ENCODE measurements around the gene CALN1. TPM values are rescaled to one million over a fixed set of nuclear protein-coding genes. Genes with fewer than 3 reads are reported as not detected.

The CALN1 gene
- total and polyA plus RNA-seq, 3 donors from 2014 or later = 4.3 to 6.2 (median 4.4) TPM

DNA sequence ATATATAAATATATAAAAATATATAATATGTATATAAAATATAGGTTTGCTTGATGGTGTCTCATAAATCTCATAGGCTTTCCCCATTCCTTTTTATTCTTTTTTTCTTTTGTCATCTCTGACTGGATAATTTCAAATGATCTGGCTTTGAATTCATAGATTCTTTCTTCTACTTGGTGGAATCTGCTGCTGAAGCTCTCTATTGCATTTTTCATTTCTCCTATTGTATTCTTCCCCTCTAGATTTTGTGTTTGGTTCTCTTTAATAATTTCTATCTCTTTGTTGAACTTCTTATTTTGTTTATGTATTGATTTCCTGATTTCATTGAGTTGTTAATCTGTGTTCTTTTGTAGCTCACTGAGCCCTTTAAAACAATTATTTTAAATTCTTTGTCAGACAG, 650.8 kb downstream of the CALN1 start:
- intact Hi-C loops (cut with DNase I; ENCODE audit: low total_unique reads) = no loop called here
- H3K4me1 ChIP-seq = no peaks in the 10 kb centered on the region
- TF ChIP-seq, protein P1, sequence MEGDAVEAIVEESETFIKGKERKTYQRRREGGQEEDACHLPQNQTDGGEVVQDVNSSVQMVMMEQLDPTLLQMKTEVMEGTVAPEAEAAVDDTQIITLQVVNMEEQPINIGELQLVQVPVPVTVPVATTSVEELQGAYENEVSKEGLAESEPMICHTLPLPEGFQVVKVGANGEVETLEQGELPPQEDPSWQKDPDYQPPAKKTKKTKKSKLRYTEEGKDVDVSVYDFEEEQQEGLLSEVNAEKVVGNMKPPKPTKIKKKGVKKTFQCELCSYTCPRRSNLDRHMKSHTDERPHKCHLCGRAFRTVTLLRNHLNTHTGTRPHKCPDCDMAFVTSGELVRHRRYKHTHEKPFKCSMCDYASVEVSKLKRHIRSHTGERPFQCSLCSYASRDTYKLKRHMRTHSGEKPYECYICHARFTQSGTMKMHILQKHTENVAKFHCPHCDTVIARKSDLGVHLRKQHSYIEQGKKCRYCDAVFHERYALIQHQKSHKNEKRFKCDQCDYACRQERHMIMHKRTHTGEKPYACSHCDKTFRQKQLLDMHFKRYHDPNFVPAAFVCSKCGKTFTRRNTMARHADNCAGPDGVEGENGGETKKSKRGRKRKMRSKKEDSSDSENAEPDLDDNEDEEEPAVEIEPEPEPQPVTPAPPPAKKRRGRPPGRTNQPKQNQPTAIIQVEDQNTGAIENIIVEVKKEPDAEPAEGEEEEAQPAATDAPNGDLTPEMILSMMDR (IDR thresholded peaks at IDR 0.05) = no peak
- TF ChIP-seq POLR2A (IDR thresholded peaks at IDR 0.05) = no peak

DNA sequence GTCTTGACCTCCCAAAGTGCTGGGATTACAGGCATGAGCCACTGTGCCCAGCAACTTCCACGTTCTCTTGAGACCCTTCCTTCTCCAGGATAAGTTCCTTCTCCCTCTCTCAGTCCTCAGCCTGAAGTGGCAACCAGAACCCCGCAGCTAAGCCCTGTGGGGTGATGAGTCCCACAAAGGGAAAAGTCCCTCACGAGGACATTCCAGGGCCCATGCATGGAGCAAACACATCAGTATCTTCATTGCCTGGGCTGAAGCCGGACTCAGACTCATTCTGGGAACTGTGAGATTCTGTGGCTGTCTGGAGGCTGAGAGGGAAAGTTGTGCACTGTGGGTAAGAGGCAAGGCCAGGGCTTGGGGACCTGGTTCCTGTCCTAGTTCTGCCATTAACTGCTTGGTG, 657.3 kb downstream of the CALN1 start:
- TF ChIP-seq POLR2A (IDR thresholded peaks at IDR 0.05) = no peak
- TF ChIP-seq, protein P1 (IDR thresholded peaks at IDR 0.05) = no peak
- no peak overlapping the region for H3K4me3 ChIP-seq
- DNase-seq = no peak
- no peaks in the 10 kb centered on the region for H3K27me3 ChIP-seq
- no peaks in the 10 kb centered on the region for H3K36me3 ChIP-seq (ENCODE audit: low read depth, missing control alignments)
- 87 to 92% methylated on average over 4 of the region's 4 CpGs for WGBS, 2 donors
- no peaks in the 10 kb centered on the region for H3K4me1 ChIP-seq
- H3K9me3 ChIP-seq = no peaks in the 10 kb centered on the region
- H3K27ac ChIP-seq = no peak overlapping the region
- intact Hi-C loops (cut with DNase I; ENCODE audit: low total_unique reads) = no loop called here

More for the DNA sequence above, 650.8 kb downstream of the CALN1 start:
- H3K9me3 ChIP-seq = no peaks in the 10 kb centered on the region
- H3K4me3 ChIP-seq = no peak overlapping the region
- H3K27ac ChIP-seq = no peak overlapping the region
- no peaks in the 10 kb centered on the region for H3K36me3 ChIP-seq (ENCODE audit: low read depth, missing control alignments)
- no peak for DNase-seq
- H3K27me3 ChIP-seq = no peaks in the 10 kb centered on the region

- Histone ChIP-seq H3K4me3 (no peak overlapping the region), H3K4me1 (no peaks in the 10 kb centered on the region), H3K27ac (no peak overlapping the region), H3K9me3 (no peaks in the 10 kb centered on the region), H3K27me3 (no peaks in the 10 kb centered on the region), H3K36me3 (ENCODE audit: low read depth, missing control alignments) (no peaks in the 10 kb centered on the region)
- TF ChIP-seq, protein P1 (IDR thresholded peaks at IDR 0.05) = no peak
- TF ChIP-seq POLR2A (IDR thresholded peaks at IDR 0.05) = no peak
- DNase-seq = no peak
- intact Hi-C loops (cut with DNase I; ENCODE audit: low total_unique reads) = no loop called here
- WGBS, 2 donors = 37 to 42% methylated on average over 7 to 9 of the region's 9 CpGs
Measured at GRCh38 chr7:71753956-71754664, 658.0 kb downstream of the CALN1 start.

- no peak overlapping the region for H3K4me3 ChIP-seq
- TF ChIP-seq POLR2A (IDR thresholded peaks at IDR 0.05) = no peak
- TF ChIP-seq, protein P1 (IDR thresholded peaks at IDR 0.05) = no peak
- no peaks in the 10 kb centered on the region for H3K9me3 ChIP-seq
- no peaks in the 10 kb centered on the region for H3K27me3 ChIP-seq
- intact Hi-C loops (cut with DNase I; ENCODE audit: low total_unique reads) = no loop called here
- no peaks in the 10 kb centered on the region for H3K4me1 ChIP-seq
- H3K36me3 ChIP-seq (ENCODE audit: low read depth, missing control alignments) = no peaks in the 10 kb centered on the region
- no peak overlapping the region for H3K27ac ChIP-seq
- WGBS, 2 donors = 75 to 87% methylated on average over 2 of the region's 2 CpGs
- no peak for DNase-seq
Measured at GRCh38 chr7:71753236-71753635, 658.9 kb downstream of the CALN1 start.
